NCI-H524 treated with DMSO at 0.1 percent for 48 hours (cell line): ENCODE measurements around the gene UNC93A.
"Not testable (repeated sequence)": the region's sequence is repeated elsewhere in the genome, so short reads cannot be mapped to it uniquely, and the experiment has no call there.

Experiments
- DNase-seq: peaks from one replicate; lab custom pipeline; 2025; lab: John Stamatoyannopoulos, UW

The UNC93A gene

DNA sequence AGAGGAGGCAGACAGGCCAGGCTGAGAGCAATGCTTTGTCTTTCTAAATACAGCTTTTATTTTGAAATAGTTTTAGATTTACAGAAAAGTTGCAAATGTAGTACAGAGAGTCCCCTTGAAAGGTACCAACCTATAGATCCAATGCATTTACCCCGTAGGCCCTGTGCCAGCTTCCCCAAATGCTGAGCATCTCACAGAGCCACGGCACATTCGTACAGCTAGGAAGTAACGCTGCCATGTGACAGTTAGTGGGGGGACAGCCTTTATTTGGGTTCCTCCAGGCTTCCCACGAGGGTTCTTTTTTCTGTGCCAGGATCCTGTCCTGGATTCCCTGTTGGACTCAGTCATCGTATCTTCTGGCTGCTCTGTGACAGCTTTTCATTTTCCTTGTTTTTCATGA is 20.6 kb downstream of the UNC93A start:
- not testable (repeated sequence) for DNase-seq

DNA sequence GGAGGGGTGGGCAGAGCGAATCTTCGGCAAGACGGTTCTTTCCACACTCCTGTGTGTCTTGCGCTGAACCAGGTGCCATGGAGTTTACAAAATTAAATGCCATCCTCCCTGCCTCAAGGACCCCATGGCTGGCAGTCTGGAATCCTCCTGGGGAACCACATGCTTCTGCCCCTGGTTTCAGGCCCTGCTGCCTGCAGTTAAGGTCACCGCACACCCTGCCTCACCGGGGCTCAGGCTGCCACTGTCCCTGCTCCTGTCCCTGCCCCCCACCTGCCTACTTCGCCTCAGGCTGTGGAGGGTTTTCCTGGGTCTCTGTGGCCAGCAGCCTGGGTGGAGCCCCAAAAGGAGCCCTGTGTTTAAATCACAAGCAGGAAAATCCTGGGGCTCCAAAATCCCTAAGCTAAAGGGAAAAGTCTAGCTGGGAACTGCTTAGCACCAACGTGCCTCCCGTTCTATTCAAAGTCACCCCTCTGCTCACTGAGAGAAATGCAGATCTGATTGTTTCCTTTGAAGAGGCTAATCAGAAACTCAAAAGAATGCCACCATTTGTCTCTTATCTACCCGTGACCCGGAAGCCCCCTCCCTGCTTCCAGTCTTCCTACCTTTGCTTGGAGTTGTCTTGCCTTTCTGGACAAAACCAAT is 23.2 kb downstream of the UNC93A start:
- no peak for DNase-seq

DNA sequence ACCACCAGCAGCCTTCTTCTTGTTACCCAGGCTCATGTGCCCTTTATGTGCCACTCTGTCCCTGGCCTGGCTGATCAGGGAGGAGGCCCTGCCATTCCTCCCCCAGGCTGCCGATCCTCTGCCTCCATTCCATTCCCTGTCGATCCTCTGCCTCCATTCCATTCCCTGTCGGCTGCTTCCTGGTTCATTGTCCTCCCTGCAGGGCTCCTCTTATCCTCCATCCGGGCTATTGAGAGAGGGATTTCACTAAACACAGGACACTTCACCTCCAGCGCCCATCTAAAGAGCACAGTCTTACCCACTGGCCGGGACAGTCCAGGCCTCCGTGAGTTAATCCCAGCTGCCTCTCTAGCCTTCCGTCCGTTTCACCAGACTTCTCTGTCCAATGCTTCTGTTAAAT is 26.1 kb downstream of the UNC93A start:
- no peak for DNase-seq

DNA sequence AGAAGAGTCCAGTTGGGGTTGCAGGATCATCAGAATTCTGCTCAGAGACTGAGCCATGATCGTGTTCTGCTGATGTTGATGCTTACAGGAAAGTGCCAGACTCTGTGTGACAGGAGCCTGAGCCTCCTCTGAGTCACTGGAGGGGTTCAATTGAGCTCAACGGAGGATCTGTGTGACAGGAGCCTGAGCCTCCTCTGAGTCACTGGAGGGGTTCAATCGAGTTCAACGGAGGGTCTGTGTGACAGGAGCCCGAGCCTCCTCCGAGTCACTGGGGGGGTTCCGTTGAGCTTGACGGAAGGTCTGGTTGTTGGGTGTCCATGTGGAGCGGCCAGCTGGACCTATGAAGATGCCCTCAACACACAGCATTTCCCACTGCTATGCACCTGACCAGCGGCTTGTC is 27.2 kb downstream of the UNC93A start:
- DNase-seq: not testable (repeated sequence)

DNA sequence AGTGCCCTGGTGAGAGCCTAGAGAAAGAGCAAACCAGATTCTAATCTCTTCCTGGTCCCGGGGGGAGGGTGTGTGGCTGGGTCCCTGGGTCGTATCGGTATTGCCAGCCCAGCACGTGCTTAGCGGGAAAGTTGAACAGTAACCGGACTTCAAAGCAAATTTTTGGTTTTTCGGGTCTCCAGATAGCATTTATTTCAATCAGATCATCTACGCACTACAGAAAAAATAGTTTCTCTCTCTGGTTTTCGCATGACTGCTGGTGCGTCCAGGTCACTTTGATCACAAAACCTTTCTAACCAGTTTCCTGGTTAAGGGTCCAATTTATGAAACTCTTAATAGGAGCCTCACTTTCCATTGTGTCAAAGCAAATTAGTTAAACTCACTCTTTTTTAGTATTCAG is 27.7 kb downstream of the UNC93A start:
- DNase-seq: not testable (repeated sequence)

DNA sequence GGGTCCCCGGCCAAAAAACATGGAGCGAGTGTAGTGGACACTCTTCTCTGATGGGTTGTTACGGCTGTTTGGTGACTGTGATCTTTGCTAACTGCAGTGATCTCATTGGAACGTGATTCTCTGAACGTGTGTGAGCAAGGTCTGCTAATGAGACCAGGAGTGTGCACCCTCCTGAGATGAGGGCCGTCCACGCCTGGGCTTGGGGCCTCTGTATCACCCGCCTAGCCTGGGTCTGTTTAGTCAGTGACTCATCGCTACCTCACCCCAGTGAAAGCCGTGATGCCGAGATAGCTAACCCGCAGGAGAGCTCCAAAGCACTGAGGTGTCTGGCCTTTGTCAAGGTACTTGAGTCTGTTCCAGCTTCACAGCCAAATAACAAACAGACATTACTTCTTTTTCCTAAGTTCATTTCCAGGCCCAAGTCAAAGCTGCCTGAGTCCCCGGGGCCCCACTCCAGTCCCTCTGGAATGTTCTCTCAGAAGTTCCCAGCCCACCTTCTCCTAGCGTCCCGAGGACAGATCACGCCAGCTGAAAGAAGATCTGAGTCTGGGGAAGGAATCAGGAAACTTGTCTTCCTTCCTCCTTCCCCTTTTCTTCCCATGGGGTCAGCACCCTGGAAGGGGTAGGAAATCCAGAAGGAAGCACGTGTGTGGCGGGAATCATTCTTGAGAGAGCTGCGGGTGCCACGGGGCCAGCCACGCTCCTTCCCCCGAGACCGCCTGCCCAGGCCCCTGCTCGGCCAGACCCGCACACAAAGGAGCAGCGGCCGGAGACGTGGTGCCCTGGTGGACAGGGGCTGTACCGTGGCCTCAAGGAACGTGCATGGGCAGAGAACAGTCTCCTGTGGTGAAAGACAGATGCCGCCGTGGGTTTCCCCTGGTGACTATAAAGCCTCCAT is 29.0 kb downstream of the UNC93A start:
- DNase-seq: not testable (repeated sequence)

DNA sequence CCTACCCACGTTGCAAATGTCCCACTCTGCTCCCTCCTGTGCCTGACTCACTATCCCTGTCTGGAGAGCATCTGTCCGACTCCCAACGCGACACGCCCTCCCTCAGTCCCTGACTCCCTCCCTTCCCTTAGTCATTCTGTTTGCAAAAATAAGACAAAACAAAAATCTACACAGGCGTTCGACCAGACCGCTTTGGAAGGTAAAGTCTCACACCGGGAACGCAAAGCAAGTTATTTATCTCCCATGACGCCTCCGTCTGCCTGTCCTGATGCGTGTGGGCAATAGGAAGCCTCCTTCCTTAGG is 29.6 kb downstream of the UNC93A start:
- DNase-seq: not testable (repeated sequence)

DNA sequence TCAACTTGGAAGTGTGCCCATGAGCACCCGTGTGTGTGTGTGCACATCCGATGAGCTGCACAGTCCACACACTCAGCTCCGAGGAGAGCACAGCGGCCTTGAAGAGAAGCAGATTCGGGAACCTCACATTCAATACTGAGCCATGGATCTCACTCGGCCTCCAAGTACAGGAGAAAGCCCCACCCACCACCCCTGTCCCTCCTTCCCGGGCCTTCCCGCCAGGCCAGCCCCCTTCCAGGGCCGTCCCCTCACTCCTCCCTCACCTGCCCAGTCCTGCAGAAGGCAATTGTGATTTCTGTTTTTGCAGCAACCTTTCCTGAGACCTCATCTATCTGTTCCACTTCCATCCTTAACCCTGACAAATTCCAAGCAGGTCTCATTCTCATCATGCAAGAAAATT is 30.1 kb downstream of the UNC93A start:
- not testable (repeated sequence) for DNase-seq

DNA sequence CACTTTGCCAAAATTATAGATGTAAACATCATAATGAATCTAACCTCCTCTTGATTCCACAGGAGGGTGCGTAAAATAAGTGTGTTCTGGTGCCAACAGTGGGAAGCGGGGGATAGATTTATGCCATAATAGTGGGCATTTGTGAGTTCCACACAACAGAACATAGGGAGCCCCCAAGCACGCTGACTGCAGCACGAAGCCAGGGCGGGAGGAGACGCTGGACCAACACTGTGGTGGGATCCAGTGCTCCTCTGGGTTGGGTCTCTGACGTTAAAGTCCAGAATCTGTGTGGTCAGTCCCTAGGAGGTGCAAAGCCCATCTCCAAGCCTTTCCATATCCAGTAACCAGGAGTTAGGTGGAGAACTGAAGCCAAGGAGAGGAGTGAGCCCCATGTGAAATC is 32.0 kb downstream of the UNC93A start:
- DNase-seq: no peak

DNA sequence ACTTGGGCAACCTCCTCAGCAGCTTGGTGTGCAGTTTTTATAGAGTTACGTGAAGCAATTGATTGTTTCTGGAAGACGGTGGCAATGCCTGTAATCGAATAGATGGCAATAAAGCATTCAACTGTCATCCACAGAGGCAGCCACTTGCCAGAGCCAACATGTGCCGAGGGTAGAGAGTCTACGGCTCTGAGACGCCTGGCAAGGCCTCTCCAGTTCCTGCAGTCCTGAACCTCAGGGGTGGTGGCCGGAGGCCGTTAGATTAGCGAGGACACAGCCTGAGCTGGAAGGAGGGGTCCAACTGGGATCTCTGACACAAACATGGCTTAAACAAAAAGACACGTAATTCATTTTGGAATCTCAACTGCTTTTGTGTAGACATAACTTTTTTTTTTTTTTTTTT is 33.0 kb downstream of the UNC93A start:
- no peak for DNase-seq

DNA sequence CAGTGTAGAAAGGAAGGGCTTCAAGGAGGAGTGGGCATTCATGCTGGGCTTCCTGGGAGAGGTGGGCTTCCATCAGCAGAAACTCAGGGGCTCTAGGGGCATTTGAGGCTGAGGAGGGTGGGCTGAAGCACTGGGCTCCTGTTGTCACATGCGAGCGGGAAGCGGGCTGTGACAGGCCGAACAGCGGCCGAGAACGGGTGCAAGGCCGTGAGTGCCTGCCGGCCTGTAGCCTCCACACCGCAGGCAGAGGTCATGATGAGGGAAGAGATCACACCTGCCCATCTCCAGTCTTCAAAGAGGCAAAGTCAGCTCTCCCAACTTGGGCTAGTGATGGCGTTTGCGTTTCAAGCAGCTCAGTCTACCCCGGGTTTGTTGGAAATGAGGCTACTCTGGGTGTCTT is 34.7 kb downstream of the UNC93A start:
- no peak for DNase-seq

DNA sequence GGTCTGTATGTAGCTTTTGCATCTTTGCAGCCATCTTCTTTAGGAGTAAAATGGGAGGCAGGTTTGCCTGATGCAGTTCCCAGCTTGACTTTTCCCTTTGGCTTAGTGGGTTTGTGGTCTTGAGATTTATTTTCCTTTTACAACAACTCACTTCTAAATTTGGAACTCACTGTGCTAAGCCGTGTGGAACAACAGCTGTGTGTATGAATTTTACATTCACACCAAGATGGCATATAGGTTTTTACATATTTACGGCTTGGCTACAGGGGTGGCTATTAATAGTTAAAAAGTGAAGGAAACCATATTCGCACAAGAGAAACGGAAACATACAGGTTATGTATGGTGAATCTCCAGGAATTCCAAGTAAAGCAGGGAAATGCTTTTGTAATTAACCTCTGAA is 36.3 kb downstream of the UNC93A start:
- DNase-seq: no peak

DNA sequence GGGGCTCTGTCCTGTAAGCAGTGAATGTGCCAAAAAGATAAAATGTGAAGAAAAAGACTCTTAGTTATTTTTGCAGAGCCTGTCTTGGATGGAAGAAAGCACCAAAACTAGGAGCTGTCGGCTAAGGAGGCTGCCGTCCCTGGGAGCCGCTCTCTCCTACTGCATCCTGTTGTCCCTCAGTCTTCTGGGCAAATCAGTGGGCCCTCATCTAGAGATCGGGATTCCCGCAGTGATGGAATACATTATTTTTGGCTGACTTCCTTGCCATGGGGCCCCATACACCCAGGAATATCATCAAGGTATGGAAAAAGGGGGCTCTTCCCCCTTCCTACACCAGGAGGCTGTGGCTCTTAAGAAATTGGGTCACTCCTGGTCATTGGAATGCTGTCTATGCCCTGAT is 37.0 kb downstream of the UNC93A start:
- no peak for DNase-seq

DNA sequence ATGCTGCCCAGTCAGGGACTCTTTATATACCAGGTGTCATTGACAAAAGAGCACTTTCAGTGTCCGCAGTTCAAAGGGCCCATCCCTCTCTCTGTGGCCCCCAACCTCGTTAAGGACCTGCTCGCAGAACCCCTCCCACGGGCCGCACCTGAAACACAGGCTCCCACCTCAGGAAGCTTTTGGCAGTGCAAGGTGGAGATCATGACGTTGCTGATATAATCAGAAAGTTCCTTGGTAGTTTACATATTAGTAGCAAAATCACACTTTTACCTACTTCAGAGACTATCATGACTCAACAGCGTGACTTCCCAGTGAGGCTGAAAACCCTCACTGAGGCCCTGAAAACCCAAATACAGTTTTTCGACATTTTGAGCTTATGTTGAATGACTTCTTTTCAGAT is 37.9 kb downstream of the UNC93A start:
- no peak for DNase-seq

DNA sequence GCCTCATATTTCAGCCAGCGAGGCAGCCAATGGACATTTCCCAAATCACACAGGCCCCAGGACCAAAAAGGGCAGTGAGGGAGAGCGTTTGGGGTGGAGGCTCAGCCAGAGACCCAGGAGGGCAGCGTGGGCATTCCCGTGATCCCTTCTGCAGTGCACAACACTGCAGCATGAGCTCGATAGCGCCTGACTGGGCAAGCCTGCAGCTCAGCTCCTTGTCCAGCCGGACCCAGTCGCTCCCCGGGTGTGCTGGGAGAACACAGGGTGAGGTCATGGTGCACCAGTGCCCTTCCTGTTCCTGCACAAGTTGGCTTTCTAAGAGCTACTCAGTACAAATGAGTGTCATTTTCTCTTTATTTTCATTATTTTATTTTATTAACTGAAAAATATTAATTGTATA is 39.6 kb downstream of the UNC93A start:
- DNase-seq: no peak

DNA sequence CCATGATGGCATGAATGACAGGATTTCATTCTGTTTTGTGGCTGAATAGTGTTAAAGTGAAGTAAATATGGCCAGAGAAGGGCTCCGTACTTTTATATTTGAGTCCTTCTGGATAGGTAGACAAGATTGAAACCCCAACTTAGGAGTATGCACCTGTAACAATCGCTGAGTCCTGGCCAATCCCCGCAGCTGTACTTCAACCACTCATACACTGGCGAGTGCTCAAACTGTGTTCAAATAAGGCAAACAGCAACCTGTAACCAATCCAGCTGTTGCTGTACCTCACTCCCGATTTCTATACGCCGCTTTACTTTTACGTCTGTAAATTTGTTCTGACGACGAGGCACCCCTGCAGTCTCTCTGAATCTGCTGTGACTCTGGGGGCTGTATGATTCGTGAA is 40.5 kb downstream of the UNC93A start:
- no peak for DNase-seq

DNA sequence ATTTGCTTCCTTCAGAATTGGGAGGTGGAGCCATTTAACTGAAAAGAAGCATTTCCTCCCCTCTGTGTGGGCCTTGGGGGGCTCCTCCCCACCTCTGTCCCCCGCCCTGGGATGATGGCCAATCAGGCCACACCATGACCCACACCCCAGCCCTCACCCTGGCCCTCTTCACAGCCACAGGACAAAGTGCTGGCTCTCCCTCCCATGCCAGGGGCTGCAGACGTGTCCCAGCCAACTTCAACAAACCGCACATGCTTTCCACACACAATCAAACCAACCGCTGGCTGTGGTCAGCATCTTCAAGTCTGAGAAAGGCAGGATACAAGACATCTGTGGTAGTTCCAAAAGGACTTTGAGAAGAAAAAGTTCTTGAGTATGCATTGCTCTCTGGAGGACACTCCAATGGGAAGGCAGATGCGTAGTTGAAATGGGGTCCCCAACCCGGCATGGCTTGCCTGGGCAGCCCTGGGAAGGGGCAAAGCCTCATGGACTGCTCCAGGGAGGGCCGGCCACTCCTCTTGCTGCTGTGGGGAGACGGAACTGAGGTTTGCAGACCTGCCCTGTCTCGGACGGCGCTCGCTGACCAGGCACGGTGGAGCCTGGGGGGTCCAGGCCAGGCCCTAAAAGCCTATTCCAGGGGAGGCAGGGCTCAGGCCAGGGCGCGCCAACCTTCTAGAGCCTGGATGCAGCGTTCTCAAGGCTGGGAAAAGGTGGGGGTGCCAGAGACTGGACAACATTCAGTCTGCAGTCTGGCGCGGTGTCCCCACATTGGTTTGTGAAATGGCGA is 45.9 kb downstream of the UNC93A start:
- no peak for DNase-seq

DNA sequence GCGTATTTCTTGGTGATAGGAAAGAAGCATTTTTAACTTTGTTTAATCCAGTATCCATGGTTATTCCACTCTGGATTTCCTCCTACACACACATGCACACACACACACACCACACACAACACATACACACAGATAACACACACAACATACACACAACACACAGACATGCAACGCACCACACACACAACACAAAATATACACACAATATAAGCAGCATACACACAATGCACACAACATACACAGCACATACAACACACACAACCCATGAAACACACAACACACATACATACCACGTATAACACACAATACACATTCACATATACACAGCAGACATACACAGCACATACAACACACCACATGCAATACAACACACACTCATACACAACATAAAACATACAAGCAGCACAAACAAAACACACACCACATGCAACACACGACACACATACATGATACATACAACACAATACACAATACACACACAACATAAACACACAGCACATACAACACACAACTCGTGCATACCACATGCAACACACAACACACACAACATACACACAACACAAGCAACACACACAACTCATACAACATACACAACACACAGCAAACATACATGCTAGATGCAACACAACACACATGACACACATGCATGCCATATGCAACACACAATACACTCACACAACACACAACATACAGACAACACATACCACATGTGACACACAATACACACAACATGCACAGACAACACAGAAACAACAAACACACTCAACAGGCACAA is 46.7 kb downstream of the UNC93A start:
- no peak for DNase-seq

DNA sequence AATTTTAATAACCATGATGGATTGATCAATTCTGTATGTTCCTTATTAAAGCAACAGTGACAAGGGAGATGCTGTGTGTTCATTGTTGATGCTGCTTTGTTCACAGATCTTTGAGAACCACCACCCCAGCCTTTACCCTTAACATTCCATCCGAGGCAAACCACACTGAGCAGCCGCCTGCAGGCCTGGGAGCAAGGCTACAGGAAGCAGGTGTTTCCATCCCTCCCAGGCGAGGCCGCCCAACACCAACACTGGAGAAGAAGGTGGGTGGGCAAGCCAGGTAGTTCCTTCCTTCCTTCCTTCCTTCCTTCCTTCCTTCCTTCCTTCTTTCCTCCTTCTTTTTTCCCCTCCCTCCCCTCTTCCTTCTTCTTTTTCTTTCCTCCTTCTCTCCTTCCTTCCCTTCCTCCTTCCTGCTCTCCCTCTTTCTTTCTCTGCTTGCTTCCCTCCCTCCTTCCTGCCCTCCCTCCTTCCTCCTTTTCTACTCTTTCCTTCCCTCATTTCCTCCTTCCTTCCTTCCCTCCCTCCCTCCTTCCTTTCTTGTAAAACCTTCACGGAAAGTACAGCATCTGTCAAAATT is 47.5 kb downstream of the UNC93A start:
- DNase-seq: no peak

DNA sequence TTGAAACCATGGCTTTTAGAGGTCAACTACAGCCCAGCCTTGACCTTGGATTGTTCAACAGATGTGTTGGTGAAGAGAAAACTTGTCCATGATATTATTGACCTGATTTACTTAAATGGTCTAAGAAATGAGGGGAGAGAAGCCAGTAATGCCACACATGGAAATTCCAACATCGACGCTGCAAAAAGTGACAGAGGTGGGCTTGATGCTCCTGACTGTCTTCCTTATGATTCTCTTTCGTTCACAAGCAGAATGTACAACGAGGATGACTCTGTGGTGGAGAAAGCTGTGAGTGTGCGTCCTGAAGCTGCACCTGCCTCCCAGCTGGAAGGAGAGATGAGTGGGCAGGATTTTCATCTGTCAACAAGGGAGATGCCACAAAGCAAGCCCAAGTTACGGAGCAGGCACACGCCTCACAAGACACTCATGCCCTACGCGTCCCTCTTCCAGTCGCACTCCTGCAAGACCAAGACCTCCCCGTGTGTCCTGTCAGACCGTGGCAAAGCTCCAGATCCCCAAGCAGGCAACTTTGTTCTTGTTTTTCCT is 50.0 kb downstream of the UNC93A start:
- no peak for DNase-seq
